GM12891 (cell line): Measurements from ENCODE around the gene IL17B.
A peak's percentile ranks its signal among the peaks of the same experiment; 100 is the strongest.

Experiments used
- DNase-seq: peaks from one replicate; pipeline ENCODE4 v3.0.0; 2011; ENCODE audit warnings: low spot score; ENCODE audit not compliant: insufficient read length
- FAIRE-seq: peaks from 2 replicates; lab custom pipeline; 2011; peaks lifted over from hg19 to GRCh38; lab: Jason Lieb, UNC
- PAX5 ChIP-seq: IDR thresholded peaks from 2 replicates; pipeline ENCODE4 v1.6.1; 2011; ENCODE audit warnings: low read length, moderate library complexity, mild to moderate bottlenecking; ENCODE audit not compliant: insufficient read depth, severe bottlenecking
- POLR2A ChIP-seq: IDR thresholded peaks from 2 replicates; pipeline ENCODE4 v1.6.1; 2011; ENCODE audit warnings: low read depth, low read length, control low read depth
- POLR2AphosphoS5 ChIP-seq: IDR thresholded peaks from 2 replicates; pipeline ENCODE4 v1.6.1; 2011; ENCODE audit warnings: low read depth, low read length, control low read depth
- POU2F2 ChIP-seq: IDR thresholded peaks from 2 replicates; pipeline ENCODE4 v1.6.1; 2011; ENCODE audit warnings: low read depth, mild to moderate bottlenecking, control low read depth, low read length, moderate library complexity
- SPI1 ChIP-seq: IDR thresholded peaks from 2 replicates; pipeline ENCODE4 v1.6.1; 2011; ENCODE audit warnings: low read depth, low read length, control low read depth
- TAF1 ChIP-seq: IDR thresholded peaks from 2 replicates; pipeline ENCODE4 v1.6.1; 2011; ENCODE audit warnings: low read depth, low read length, control low read depth

IL17B gene

GRCh38 chr5:149388498-149389190 lies 9.6 kb upstream of the IL17B start:
- TF ChIP-seq POLR2A (no peak), TAF1 (no peak), POU2F2 (no peak), PAX5 (no peak), POLR2AphosphoS5 (no peak), SPI1 (no peak)
- FAIRE-seq (no peak), DNase-seq (no peak)

- DNase-seq (no peak), FAIRE-seq (no peak)
- TF ChIP-seq PAX5: no peak
- no peak for TF ChIP-seq POU2F2
- TF ChIP-seq SPI1: no peak
These were observed 8.9 kb upstream of the IL17B start for GRCh38 chr5:149387982-149388381.

- TF ChIP-seq TAF1 (no peak), SPI1 (no peak), POLR2A (no peak), PAX5 (no peak), POU2F2 (no peak), POLR2AphosphoS5 (no peak)
- FAIRE-seq: no peak
- DNase-seq: no peak
These were observed 8.1 kb upstream of the IL17B start for GRCh38 chr5:149387081-149387631.

GRCh38 chr5:149386166-149386565 lies 7.1 kb upstream of the IL17B start:
- DNase-seq: no peak
- no peak for FAIRE-seq
- TF ChIP-seq POLR2AphosphoS5: no peak
- no peak for TF ChIP-seq TAF1
- no peak for TF ChIP-seq POU2F2
- no peak for TF ChIP-seq POLR2A
- no peak for TF ChIP-seq SPI1
- no peak for TF ChIP-seq PAX5

GRCh38 chr5:149383399-149383798 lies 4.3 kb upstream of the IL17B start:
- DNase-seq: no peak
- no peak for TF ChIP-seq PAX5
- TF ChIP-seq POLR2AphosphoS5: no peak
- no peak for TF ChIP-seq POLR2A
- TF ChIP-seq SPI1: no peak
- TF ChIP-seq POU2F2: no peak
- no peak for TF ChIP-seq TAF1
- no peak for FAIRE-seq

- no peak for FAIRE-seq
These were observed 3.6 kb upstream of the IL17B start for GRCh38 chr5:149382517-149383220.

GRCh38 chr5:149381986-149382338 lies 2.9 kb upstream of the IL17B start:
- FAIRE-seq (peak; percentile 78), DNase-seq (peak; percentile 89)
- peak; percentile 79 for TF ChIP-seq PAX5
- TF ChIP-seq POLR2AphosphoS5: no peak

More at GRCh38 chr5:149382517-149383220, 3.6 kb upstream of the IL17B start:
- no peak for TF ChIP-seq SPI1
- TF ChIP-seq TAF1: no peak
- TF ChIP-seq POLR2AphosphoS5: no peak
- no peak for TF ChIP-seq POLR2A
- no peak for TF ChIP-seq POU2F2
- no peak for TF ChIP-seq PAX5
- DNase-seq: no peak

GRCh38 chr5:149381261-149381985 lies 2.3 kb upstream of the IL17B start:
- no peak for FAIRE-seq

More at GRCh38 chr5:149381261-149381985, 2.3 kb upstream of the IL17B start:
- DNase-seq: no peak
- TF ChIP-seq TAF1 (no peak), POLR2A (no peak), PAX5 (no peak), POLR2AphosphoS5 (no peak), SPI1 (no peak), POU2F2 (no peak)
